ENCODE measurements around the gene CRB3.
A peak's percentile ranks its signal among the peaks of the same experiment; 100 is the strongest.
"Not testable (repeated sequence)": the region's sequence is repeated elsewhere in the genome, so short reads cannot be mapped to it uniquely, and the experiment has no call there.

The CRB3 gene

DNA sequence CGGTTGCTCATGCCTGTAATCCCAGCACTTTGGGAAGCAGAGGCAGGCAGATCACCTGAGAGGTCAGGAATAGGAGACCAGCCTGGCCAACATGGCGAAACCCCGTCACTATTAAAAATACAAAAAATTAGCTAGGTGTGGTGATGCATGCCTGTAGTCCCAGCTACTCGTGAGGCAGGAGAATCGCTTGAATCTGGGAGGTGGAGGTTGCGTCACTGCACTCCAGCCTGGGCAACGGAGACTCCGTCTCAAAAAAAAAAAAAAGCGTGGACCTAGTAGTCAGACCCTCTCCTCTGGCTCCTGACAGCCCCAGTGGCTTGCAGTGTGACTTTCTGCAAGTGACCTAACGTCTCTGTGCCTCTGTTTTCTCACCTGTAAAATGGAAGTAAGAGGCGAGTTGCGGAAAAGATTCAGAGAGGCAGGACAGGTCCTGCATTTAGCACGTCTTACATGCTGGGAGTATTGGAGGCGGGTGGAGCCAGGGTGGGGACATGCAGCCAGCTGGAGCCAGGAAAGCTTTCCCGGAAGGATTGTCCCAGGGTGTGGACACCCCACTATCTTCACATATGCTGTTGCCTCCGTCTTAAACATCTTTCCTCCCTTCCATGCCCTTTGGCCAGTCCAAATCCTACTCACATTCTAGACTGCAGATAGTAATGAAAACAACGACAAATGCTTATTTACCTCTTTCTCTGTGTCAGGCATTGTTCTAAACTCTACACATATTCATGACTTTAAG is 35.1 kb downstream of the CRB3 start:
- Histone ChIP-seq H3K36me3 (ENCODE audit: insufficient read depth, low read length) (no peaks in the 10 kb centered on the region), H3K4me1 (ENCODE audit: insufficient read depth, low read length) (peaks cover 7% of the 10 kb centered on the region), H3K9me3 (ENCODE audit: low read length) (peaks cover 3% of the 10 kb centered on the region), H3K27me3 (ENCODE audit: insufficient read depth, low read length) (peaks cover 44% of the 10 kb centered on the region), H2AFZ (ENCODE audit: low read depth, low read length) (no peak overlapping the region), H3K4me3 (ENCODE audit: low read length) (no peak overlapping the region)

DNA sequence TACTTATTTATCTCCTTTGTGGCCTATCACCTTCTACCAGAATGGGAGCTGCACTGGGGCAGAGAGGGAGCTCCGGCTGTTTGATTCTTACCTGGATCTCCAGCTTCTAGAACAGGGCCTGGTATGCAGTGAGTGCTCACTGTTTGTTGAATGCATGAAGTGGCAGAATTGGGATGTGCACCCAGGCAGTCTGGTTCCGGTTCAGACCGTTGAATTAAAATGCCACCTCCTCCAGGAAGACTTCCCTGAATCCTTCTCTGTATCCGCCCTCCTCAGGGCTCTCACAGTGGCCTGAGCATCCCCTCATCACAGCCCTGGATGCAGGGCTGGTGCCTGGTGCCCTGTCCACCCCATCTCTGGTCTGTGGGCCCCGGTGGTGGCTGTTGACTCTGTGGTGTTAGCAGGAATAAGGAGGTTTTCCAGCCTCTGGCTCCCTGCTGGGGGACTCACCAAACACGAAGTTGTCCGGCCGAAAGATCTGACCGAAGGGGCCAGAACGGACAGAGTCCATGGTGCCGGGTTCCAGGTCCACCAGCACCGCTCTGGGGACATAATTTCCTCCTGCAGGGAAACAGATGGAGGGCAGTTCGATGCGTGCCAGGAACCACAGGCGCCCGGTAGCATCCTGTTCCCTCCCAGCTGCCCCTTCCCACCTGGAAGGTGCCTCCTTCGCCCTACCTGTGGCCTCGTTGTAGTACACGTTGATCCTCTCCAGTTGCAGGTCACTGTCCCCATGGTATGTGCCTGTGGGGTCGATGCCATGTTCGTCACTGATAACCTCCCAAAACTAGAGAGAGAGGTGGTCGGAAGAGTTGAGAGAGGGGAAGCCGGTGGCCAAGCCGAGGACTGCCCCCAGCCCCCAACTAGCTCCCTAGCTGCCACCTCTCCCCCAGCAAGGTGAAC is 37.0 kb downstream of the CRB3 start:
- no peaks in the 10 kb centered on the region for H3K9me3 ChIP-seq (ENCODE audit: low read length)
- H3K4me3 ChIP-seq (ENCODE audit: low read length), result peak overlapping the region; percentile 38
- no peaks in the 10 kb centered on the region for H3K36me3 ChIP-seq (ENCODE audit: insufficient read depth, low read length)
- H3K27me3 ChIP-seq (ENCODE audit: insufficient read depth, low read length), result peaks cover 44% of the 10 kb centered on the region
- H3K4me1 ChIP-seq (ENCODE audit: insufficient read depth, low read length), result peaks cover 7% of the 10 kb centered on the region
- no peak overlapping the region for H2AFZ ChIP-seq (ENCODE audit: low read depth, low read length)

DNA sequence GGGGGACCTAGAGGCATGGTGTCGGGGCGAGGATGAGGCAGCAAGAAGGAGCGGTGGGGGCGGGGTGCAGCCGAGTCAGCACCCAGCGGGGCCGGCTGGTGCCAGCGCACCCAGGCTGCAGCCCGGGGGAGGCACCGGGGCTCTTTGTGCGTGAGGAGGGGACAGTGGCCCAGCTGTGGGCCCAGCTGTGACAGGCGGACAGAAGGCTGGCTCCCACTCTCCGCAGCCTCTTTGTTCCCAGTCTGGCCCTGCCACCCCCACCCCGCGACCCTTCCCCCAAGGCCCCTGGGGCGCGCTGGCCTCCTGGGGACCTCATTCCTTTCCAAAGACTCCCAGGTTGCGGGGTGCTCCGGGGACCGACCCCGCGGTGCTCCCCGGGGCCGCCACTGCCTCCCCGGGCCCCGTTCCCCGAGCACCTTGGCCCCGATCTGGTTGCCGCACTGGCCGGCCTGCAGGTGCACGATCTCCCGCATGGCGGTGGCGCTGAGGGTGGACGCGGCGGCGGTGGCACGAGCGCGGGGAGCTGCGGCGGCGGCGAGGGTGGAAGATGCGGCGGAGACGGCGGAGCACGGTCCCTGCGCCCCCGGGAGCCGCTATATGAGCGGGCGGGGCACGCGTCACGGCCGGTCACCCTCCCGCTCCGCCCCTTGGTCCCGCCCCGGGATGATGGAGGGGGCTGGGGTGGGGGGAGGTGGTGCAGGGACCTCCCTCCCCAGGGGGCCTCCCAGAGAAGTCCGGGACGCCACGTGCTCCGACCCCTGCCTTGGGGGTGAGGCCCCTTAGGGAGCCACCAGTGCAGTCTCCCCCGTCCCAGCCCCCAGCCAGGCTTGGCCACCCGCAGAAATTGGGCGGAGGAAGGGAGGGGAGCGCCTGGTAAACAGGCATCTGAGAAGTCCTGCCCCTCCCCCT is 37.9 kb downstream of the CRB3 start, which contains the start of gene TUBB4A:
TSS of gene TUBB4A (minus strand) at position 570 of the 909 bp plus-strand sequence. CDS start at position 473, 97 bp downstream.
- peaks cover 44% of the 10 kb centered on the region for H3K27me3 ChIP-seq (ENCODE audit: insufficient read depth, low read length)
- H3K4me3 ChIP-seq (ENCODE audit: low read length), result peak within 1 kb of the TSS; percentile 38
- H3K9me3 ChIP-seq (ENCODE audit: low read length), result no peaks in the 10 kb centered on the region
- peaks cover 7% of the 10 kb centered on the region for H3K4me1 ChIP-seq (ENCODE audit: insufficient read depth, low read length)
- no peak within 1 kb of the TSS for H2AFZ ChIP-seq (ENCODE audit: low read depth, low read length)
- H3K36me3 ChIP-seq (ENCODE audit: insufficient read depth, low read length), result no peaks in the 10 kb centered on the region

DNA sequence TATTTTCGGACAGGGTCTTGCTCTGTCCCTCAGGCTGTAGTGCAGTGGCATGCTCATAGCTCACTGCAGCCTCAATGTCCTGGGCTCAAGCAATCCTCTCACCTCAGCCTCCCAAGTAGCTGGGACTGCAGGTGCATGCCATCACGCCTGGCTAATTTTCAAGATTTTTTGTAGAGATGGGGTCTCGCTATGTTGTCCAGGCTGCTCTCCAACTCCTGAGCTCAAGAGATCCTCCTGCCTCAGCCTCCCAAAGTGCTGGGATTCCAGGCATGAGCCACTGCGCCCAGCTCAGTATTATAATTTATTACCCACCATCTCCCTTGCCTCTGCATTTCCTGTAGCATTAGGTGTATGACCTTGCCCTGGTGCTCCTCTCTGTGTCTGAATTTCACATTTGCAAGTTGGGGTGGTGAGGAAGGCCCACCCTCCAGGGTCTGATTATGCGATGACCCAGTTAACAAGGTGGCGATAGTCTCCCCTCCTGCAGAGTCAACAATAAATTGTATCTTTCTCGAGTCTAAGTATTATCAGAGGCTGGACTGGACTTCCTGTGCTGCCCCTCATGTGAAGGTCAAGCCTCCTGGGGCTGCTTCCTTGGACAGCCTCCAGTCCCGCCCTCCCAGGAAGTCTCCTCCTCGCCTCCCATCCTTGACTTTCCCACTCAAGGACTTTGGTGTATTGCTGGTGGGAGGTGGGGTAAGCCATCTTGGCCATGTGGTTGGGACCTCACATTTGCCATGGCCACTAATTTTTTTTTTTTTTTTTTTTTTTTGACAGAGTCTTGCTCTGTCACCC is 39.5 kb downstream of the CRB3 start:
- Histone ChIP-seq H3K4me1 (ENCODE audit: insufficient read depth, low read length) (peaks cover 7% of the 10 kb centered on the region), H3K36me3 (ENCODE audit: insufficient read depth, low read length) (no peaks in the 10 kb centered on the region), H3K4me3 (ENCODE audit: low read length) (no peak overlapping the region), H3K9me3 (ENCODE audit: low read length) (no peaks in the 10 kb centered on the region), H2AFZ (ENCODE audit: low read depth, low read length) (no peak overlapping the region), H3K27me3 (ENCODE audit: insufficient read depth, low read length) (peaks cover 44% of the 10 kb centered on the region)

DNA sequence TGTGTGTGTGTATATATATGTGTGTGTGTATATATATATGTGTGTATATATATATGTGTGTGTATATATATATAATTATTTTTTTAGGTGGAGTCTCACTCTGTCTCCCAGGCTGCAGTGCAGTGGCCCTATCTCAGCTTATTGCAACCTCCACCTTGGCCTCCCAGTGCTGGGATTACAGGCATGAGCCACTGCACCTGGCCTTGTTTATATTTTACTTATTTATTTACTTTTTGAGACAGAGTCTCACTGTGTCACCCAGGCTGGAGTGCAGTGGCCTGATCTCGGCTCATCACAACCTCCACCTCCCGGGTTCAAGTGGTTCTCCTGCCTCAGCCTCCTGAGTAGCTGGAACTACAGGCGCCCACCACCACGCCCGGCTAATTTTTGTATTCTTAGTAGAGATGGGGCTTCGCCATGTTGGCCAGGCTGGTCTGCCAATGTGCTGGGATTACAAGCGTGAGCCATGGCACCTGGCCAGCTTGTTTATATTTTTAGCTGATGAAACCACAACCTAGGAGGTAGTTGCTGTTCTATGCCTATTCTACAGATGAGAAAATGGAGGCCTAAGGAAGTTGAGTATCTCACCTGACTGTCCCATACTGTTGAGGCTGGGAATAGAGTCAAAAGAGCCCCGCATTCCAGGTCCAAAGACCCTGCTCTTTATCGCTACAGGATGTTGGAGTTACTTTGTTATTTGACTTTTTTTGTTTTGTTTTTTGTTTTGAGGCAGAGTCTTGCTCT is 44.1 kb downstream of the CRB3 start:
- not testable (repeated sequence) for H3K9me3 ChIP-seq (ENCODE audit: low read length); H3K36me3 ChIP-seq (ENCODE audit: insufficient read depth, low read length); H3K4me3 ChIP-seq (ENCODE audit: low read length); H3K27me3 ChIP-seq (ENCODE audit: insufficient read depth, low read length); H3K4me1 ChIP-seq (ENCODE audit: insufficient read depth, low read length); H2AFZ ChIP-seq (ENCODE audit: low read depth, low read length)

DNA sequence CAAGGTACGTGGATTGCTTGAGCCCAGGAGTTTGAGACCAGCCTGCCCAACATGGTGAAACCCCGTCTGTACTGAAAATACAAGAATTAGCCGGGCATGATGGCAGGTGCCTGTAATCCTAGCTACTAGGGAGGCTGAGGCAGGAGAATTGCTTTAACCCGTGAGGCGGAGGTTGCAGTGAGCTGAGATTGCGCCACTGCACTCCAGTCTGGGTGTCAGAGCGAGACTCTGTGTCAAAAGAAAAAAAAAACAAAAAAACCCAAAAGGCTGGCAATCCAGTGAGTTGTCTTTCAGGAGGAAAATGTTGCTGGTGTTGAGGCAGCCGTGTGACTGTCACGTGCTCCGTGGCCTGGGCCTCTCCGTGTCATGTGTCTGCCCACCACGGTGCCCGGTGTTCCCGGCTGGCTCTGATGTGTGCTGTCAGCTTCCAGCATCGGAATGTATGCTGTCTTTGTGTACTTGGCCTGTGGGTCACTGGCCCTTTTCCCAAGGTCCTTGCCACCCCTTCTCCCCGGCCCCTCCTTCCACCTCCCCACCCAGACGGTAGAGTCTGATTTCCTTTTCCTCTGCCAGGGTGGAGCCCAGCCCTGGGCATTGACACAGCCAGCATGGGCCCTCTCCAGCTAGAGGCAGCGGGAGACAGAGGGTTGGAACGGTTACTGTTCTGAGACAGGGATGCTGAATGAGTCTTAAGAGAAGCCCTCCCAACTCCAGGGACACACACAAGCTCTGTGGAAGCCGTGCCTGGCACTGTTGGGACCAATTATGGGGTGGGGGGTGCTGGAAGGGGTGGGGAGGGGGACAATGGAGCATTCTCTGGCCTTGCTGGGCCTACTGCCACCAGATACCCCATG is 45.3 kb downstream of the CRB3 start:
- Histone ChIP-seq H2AFZ (ENCODE audit: low read depth, low read length) (peak overlapping the region; percentile 16), H3K4me3 (ENCODE audit: low read length) (no peak overlapping the region), H3K27me3 (ENCODE audit: insufficient read depth, low read length) (no peaks in the 10 kb centered on the region), H3K9me3 (ENCODE audit: low read length) (no peaks in the 10 kb centered on the region), H3K4me1 (ENCODE audit: insufficient read depth, low read length) (peaks cover 5% of the 10 kb centered on the region), H3K36me3 (ENCODE audit: insufficient read depth, low read length) (no peaks in the 10 kb centered on the region)

DNA sequence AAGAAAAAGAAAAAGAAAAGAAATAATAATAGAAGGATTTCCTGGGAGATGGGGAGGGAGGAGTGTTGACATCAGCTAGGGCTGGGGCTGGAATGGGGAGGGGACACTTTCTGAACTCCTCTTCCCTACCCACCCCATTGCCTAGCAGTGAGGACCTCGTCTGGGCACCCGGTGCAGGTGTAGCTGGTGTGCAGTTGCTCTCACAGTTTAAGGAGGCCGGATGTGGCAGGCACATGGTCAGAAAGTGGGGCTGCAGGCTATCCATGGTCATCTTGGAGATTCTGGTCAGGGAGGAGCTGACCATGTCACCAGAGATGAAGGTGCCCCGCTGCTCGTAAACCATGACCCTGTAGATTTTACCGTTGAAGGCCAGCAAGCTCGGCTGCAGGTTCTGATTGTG is 46.5 kb downstream of the CRB3 start:
- no peak overlapping the region for H3K4me3 ChIP-seq (ENCODE audit: low read length)
- H3K9me3 ChIP-seq (ENCODE audit: low read length), result no peaks in the 10 kb centered on the region
- peaks cover 5% of the 10 kb centered on the region for H3K4me1 ChIP-seq (ENCODE audit: insufficient read depth, low read length)
- H3K36me3 ChIP-seq (ENCODE audit: insufficient read depth, low read length), result no peaks in the 10 kb centered on the region
- H2AFZ ChIP-seq (ENCODE audit: low read depth, low read length), result no peak overlapping the region
- H3K27me3 ChIP-seq (ENCODE audit: insufficient read depth, low read length), result no peaks in the 10 kb centered on the region

DNA sequence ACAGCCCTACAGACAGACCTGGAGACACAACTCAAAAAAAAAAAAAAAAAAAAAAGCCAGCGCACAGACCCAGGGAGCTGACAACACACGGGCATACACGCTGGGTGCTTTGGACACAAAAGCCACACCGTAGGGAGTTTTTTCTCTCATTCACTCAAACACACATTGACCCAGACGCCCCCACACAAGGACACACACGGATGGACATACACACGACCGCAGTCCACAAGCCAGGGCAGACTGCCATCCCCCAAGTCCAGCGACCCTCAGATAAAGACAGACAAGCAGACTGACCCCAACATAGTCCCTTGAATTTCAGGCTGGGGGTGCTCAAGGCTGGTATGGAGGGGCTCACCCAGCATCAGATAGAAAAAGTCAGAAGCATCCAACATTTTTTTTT is 50.0 kb downstream of the CRB3 start:
- Histone ChIP-seq H2AFZ (ENCODE audit: low read depth, low read length) (no peak overlapping the region), H3K4me3 (ENCODE audit: low read length) (no peak overlapping the region), H3K36me3 (ENCODE audit: insufficient read depth, low read length) (no peaks in the 10 kb centered on the region), H3K27me3 (ENCODE audit: insufficient read depth, low read length) (no peaks in the 10 kb centered on the region), H3K9me3 (ENCODE audit: low read length) (no peaks in the 10 kb centered on the region), H3K4me1 (ENCODE audit: insufficient read depth, low read length) (peaks cover 6% of the 10 kb centered on the region)

DNA sequence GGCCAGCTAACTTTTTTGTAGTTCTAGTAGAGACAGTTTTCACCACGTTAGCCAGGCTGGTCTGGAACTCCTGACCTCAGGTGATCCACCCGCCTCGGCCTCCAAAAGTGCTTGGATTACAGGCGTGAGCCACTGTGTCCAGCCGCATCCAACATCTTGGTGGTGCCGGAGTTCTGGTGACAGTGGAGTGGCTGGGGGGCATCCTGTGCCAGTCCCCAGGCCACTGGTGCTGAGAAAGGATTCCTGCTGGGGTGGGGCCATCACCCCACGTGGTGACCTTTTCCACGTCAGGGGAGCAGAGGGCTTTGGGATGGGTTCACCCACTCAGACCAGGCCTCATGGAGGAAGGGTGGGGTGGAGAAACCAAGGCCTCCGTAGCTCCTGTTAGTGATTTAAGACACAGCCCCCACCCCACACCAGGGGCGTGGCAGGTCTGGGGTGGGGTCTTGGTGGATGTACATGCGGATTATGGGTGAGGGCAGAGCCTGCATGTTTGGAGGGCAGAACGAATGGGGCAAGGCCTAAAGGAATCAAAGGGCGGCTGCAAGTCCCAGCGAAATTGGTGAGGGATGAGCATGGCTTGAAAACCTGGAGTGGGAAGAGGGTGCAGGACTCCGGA is 51.0 kb downstream of the CRB3 start:
- Histone ChIP-seq H3K36me3 (ENCODE audit: insufficient read depth, low read length) (no peaks in the 10 kb centered on the region), H3K27me3 (ENCODE audit: insufficient read depth, low read length) (no peaks in the 10 kb centered on the region), H3K4me3 (ENCODE audit: low read length) (no peak overlapping the region), H3K9me3 (ENCODE audit: low read length) (no peaks in the 10 kb centered on the region), H3K4me1 (ENCODE audit: insufficient read depth, low read length) (peaks cover 2% of the 10 kb centered on the region), H2AFZ (ENCODE audit: low read depth, low read length) (no peak overlapping the region)

DNA sequence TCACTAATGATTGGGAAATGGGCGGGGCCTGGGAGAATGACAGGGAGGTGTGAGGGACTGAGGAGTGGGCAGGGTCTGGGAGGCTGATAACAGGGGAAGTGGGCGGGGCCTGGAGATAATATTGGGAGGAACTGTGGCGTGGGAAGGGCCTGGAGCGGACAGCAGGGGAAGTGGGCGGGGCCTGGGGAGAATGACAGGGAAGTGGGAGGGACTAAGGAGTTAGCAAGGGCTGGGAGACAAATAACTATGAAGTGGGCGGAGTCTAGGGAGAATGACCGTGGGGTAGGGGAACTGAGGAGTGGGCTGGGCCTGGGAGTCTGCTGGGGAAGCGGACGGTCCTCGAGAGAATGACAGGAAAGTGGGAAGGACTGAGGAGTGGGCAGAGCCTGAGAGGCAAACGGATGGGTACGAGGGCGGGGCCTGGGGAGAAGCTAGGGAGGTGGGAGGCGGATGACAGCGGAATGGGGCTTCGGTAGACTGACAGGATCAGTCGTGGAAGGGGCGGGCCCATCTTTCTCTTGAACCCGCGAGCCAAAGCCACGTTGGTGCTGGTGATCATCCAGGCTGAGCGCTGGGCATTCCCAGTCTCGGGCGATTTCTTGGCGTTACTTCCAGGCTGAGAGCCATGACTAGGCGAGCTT is 52.1 kb downstream of the CRB3 start:
- Histone ChIP-seq H3K9me3 (ENCODE audit: low read length) (no peaks in the 10 kb centered on the region), H3K36me3 (ENCODE audit: insufficient read depth, low read length) (no peaks in the 10 kb centered on the region), H3K27me3 (ENCODE audit: insufficient read depth, low read length) (no peaks in the 10 kb centered on the region), H3K4me1 (ENCODE audit: insufficient read depth, low read length) (peaks cover 2% of the 10 kb centered on the region), H3K4me3 (ENCODE audit: low read length) (peak overlapping the region; percentile 47), H2AFZ (ENCODE audit: low read depth, low read length) (peak overlapping the region; percentile 69)
